ENCODE measurements around the gene LRAT.

GRCh38 chr4:154720123-154720522, 23.7 kb upstream of the LRAT start:
- TF ChIP-seq SMARCA4 (IDR thresholded peaks at IDR 0.05), result no peak
- TF ChIP-seq SP2 (IDR thresholded peaks at IDR 0.05; ENCODE audit: extremely low read depth, low read depth, low read length, poor library complexity, severe bottlenecking), result no peak
- TF ChIP-seq YY1 (IDR thresholded peaks at IDR 0.05; ENCODE audit: borderline replicate concordance in 1 of 3, control insufficient read depth in 1 of 3, extremely low read depth in 1 of 3, insufficient read depth in 3 of 3, insufficient read length in 1 of 3, insufficient replicate concordance in 2 of 3, low read depth in 1 of 3, low read length in 2 of 3), result no peak
- TF ChIP-seq SMAD4 (CRISPR knock-in tag; conservative IDR thresholded peaks at IDR 0.05), result no peak

Data from K562 (cell line).